HUDEP-2 (cell line): ENCODE measurements around the gene ATP2C2.
"Not testable (repeated sequence)": the region's sequence is repeated elsewhere in the genome, so short reads cannot be mapped to it uniquely, and the experiment has no call there.

Source experiments
- DNase-seq, 76 experiments: peaks; one replicate each; lab custom pipeline; 2025; ENCODE audit not compliant: unreplicated experiment in 76 of 76; lab: John Stamatoyannopoulos, UW

ATP2C2 gene

DNA sequence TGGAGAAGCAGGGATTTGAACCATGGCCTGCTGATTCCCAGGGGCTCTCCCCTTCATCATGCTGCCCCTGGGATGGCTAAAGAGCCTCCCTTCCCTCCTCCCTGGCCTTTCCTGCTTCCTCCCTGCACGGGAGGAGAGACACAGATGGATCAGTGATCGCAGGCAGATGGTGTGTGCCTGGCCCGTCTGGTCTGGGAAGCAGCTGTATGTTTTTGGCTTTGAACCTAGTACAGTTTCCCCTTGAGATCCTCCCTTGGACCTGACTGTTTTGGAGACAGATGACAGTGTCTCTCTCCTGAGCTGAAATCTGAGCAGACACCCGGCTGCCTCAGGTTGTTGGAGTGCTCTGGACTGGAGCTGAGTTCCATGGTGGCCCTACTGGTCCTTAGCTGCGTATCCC is 29.0 kb upstream of the ATP2C2 start:
- no peak for DNase-seq

DNA sequence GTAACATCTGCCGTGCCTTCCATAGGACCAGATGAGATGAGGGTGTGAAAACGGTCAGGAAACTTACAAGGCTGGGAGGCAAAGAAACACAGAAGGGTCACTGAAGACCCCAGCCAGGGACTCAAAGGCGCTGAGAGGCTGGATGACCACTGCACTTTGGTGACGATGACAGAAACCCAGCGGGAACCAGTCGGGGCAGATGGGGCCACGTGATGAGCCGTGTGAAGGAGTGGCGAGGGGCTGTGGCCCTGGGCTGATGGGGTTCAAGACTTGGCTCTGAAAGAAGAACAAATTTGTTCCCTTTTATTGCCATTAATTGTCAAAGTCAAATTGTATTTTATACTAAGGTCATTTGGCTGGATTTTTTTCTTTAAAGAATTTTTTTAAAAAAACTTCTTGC is 28.6 kb upstream of the ATP2C2 start:
- no peak for DNase-seq

GRCh38 chr16:84340325-84341040 is 27.9 kb upstream of the ATP2C2 start:
- DNase-seq = no peak

DNA sequence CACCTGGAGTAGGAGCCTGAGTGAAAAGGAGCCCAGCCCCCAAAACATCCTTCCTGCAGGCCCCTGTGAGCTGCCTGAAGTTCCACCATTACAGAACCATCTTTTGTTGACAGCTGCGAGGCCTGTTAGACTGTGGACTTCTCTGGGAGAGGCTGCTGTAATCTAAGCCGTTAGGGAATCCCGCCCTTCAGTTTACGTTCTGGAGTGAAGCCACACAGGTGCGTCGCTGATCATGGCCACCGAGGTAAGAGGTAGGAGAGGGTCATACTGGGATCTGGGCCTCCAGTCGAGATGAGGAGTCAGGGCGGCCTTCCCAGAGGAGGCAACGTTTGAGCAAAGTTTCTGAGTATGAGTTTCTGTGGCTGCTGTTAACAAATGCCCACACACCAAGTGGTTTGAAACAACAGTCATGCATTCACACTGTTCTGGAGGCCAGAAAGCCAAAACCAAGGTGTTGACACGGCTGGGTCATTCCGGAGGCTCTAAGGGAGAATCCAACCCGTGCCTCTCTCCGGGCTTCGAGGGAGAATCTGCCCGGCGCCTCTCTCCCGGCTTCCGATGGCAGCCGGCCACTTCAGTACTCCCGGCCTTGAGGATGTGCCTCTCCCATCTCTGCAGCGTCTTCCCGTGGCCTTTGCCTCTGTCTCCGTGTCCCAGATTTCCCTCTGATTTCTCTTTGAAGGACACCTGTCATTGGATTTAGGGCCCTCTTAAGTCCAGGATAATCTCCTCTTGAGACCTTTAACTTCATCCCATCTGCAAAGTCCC is 26.6 kb upstream of the ATP2C2 start:
- no peak for DNase-seq

DNA sequence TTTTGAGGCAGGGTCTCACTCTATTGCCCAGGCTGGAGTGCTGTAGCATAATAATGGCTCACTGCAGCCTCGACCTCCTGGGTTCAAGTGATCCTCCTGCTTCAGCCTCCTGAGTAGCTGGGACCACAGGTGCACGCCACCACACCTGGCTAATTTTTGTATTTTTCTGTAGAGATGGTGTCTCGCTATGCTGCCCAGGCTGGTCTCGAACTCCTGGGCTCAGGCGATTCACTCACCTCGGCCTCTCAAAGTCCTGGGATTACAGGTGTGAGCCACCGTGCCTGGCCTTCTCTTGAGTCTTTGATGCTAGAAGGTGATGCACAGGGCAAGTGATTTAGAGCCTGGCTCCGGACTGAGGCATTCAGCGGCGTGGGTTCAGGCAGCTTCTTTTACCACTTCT is 24.5 kb upstream of the ATP2C2 start:
- not testable (repeated sequence) for DNase-seq

- DNase-seq = no peak
These were observed 23.6 kb upstream of the ATP2C2 start for GRCh38 chr16:84344781-84345180.

DNA sequence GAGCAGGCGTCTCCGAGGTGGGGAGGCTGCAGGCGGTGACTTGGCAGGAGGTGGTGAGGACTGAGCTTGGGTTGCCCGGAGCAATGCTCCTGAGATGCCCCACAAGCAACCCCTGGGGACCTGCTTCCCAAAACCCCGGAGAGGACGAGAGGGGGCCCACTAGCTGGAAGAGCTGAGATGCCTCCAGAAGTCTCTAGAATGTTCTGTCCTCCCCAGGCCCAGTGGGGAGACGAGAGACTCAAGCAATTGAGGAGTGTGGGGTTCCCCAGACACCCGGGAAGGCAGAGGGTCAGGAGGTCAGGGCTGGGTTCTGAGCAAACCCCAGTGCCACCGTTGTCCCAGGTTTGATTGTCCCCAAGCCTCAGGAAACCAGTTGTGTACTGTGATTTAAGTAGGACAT is 21.2 kb upstream of the ATP2C2 start:
- no peak for DNase-seq

DNA sequence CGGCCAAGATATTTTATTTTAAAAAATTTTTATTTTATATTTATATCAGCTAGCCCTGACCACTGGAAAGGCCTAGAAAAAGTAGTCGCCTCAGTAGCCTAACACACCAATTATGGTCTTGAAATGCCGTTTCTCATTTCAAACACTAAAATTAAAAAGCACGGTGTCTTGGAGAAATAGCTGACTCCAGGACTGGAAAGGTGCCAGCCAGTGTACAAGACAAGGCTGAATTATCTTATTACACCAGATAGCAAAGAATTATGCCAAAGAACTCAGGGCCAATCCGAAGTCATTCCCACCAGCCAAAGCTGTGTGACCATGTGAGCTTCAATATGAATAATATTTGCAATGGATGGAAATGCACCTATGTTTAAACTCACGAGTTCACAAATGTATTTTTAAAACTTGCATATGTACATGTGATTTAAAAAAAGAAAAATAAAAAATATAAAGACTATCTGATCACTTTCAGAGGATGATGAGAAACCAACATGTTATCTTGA is 19.9 kb upstream of the ATP2C2 start:
- peak in 9 of 76 experiments; percentile 0 to 17 (median 3) for DNase-seq

GRCh38 chr16:84349862-84350684 is 18.3 kb upstream of the ATP2C2 start:
- DNase-seq = no peak

DNA sequence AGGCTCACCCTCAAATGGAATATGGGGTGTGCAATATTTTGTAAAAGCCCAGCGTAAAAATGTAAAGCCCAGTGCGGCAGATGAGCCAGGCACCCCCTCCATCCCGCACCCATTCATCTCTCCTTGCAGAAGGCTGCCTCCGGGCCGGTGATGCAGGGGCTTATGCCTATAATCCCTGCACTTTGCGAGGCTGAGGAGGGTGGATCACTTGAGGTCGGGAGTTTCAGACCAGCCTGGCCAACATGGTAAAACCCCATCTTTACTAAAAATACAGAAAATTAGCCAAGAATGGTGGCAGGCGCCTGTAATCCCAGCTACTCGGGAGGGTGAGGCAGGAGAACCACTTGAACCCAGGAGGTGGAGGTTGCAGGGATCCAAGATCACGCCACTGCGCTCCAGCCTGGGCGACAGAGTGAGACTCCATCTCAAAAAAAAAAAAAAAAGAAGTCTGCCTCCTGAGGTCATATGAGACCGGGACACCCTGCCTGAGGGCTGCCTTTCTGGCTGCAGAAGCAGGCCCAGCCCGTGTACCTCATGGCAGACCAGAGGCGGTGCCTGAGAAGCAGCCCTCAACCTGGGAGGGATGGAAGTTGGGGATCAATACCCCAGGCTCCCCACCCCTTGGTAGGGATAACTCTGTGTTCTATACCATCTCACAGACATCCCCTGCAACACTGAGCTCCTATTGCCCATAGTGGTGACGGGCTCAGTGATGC is 17.5 kb upstream of the ATP2C2 start:
- DNase-seq = no peak

- DNase-seq = no peak
These were observed 16.7 kb upstream of the ATP2C2 start for GRCh38 chr16:84351630-84352029.

DNA sequence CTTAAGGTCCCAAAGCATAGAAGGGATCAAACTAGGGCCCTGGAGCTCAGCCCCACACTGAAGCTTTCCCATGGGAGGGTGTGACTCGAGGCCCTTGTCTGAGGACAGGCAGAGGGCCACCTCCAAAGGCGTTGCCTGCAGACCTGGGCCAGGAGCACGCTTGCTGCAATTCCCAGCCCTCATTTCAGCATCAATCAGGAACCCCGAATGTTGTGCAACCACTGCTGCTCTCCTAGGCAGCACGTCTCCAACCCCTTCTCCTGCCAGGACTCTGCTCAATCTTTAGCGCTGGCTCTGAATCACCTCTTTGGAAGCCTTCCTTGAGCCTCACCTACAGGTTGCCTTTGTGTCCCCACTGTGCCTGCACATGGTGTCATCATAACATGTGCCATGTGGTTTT is 14.0 kb upstream of the ATP2C2 start:
- DNase-seq = no peak

DNA sequence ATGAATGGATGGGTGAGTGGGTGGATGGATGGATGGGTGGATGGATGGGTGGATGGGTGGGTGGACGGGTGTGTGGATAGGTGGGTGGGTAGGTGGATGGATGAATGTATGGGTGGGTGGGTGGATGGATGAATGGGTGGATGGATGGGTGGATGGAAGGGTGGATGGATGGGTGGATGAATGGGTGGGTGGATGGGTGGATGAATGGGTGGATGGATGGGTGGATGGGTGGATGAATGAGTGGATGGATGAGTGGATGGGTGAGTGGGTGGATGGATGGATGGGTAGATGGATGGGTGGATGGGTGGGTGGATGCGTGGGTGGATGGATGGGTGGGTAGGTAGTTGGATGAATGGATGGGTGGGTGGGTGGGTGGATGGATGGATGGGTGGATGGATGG is 13.2 kb upstream of the ATP2C2 start:
- DNase-seq = no peak

- DNase-seq = no peak
These were observed 12.2 kb upstream of the ATP2C2 start for GRCh38 chr16:84356176-84356575.

- DNase-seq = no peak
These were observed 11.7 kb upstream of the ATP2C2 start for GRCh38 chr16:84356591-84357116.

- DNase-seq = no peak
These were observed 11.1 kb upstream of the ATP2C2 start for GRCh38 chr16:84357191-84357651.

DNA sequence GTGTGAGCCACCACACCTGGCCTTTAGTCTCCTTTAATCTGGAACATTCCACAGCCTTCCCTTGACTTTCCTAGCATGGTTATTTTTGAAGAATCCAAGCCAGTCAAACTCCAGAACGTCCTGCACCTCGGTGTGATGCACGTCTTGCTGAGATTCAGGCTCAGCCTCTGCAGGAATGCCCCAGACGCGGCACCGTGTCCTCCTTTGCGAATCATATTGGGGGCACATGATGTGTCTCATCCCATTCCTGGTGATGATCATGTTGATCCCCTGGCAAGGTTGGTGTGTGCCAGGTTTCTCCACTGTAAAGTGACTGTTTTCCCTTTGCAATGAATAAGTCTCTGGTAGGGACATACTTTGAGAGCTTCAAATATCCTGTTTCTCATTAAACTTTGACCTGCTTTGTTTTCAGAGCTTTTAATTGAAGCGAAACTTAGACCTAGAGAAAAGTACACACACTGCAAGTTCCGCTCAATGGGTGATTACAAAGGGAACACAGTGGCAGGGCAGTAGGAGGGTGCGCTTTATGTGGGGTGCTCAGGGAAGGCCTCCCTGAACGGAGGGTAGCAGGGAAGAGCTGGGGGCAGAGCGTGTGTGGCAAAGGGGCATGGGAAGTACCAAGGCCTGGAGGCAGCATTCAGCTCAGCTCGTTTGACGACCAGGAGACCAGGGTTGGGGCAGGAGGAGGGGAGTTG is 9.6 kb upstream of the ATP2C2 start:
- DNase-seq = no peak

- no peak for DNase-seq
These were observed 9.0 kb upstream of the ATP2C2 start for GRCh38 chr16:84359326-84359725.

DNA sequence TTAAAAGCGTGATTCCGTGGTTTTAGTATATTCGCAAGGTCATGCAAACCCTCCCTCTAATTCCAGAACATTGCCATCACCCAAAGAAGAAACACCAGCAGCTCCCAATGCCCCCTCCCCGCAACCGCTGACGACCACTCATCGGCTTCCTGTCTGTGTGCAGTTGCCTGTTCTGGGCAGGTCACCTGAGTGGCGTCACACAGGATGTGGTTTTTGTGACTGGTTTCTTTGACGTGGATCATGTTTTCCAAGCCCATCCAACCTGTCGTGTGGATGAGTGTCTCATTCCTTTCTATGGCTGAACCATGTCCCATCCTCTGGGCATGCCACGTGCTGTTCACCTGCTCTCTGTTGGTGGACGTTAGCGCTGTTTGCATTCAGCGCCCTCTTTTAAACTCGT is 8.2 kb upstream of the ATP2C2 start:
- DNase-seq = no peak

- no peak for DNase-seq
These were observed 7.6 kb upstream of the ATP2C2 start for GRCh38 chr16:84360748-84361147.
